ENCODE data around the gene DNASE1L2. TPM values are rescaled to one million over a fixed set of nuclear protein-coding genes. Genes with fewer than 3 reads are reported as not detected.

Gene DNASE1L2
- total and polyA plus RNA-seq, 2 donors (not counting 1 experiment from before 2014, with no cell fraction given) = 0.34 to 0.99 TPM

DNA sequence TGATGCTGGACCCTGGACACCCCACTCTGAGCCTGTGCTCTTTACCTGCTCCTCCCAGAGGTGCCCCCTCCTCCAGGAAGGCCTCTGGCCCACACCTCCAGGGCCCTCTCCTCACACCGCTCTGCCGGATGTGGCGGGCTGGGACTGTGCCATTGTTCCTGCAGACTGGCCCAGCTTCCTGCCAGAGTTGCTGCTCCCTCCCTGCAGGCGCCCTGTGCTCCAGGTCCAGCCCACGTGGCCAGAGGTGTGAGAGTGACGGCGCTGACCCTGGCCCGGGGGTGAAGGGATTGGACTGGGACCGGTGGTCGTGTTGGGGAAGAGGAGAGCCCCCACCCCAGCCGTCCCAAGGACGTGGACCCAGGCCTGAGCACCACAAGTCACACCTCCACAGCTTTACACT, 7.2 kb upstream of the DNASE1L2 start:
- H3K27ac ChIP-seq (ENCODE audit: insufficient read depth, low read length) = no peak overlapping the region

DNA sequence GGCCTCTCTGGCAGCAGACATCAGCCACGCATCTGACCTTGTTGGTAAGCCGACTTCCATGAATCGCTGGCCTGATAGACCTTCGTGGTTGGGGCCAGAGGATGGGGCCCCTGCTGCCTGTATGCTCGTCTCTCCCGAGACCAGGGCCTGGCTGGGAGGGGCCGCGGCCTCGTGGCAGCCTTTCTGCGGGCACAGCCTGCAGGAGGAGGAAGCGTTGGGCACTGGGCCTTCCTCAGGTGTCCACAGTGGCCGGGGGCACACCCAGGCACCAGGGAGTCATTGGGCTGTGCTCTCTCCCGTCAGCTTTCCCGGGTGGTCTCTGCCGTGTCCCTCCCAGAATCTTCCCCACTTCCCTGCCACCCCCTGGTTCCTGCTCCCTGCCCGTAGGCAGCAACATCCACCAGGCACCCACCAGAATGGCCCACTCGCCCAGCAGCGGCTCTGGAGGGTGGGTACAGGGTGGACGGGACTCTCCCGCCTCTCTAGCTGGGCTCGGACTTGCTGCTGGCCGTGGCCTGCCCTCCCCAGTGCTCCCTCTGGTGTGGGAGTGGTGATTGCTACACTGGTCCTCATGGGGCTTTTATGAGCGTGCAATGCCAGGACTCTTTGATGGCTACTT, 6.5 kb upstream of the DNASE1L2 start:
- Histone ChIP-seq H3K4me1 (ENCODE audit: control insufficient read depth, extremely low read depth, insufficient read depth, low read length) (peaks cover 2% of the 10 kb centered on the region), H3K9ac (ENCODE audit: insufficient read depth, low read length) (no peak overlapping the region), H3K79me2 (ENCODE audit: control insufficient read depth, insufficient read depth, low read length) (peaks cover 29% of the 10 kb centered on the region), H3K4me2 (ENCODE audit: extremely low read depth, insufficient read depth, low read length) (no peak overlapping the region), H2AFZ (ENCODE audit: low read length) (no peak overlapping the region), H3K27ac (ENCODE audit: insufficient read depth, low read length) (no peak overlapping the region), H3K36me3 (ENCODE audit: control insufficient read depth, insufficient read depth, low read length) (peaks cover 32% of the 10 kb centered on the region), H3K9me3 (ENCODE audit: control insufficient read depth, insufficient read depth, low read depth, low read length) (no peaks in the 10 kb centered on the region), H3K4me3 (replicated peaks in 1 of 4; ENCODE audit: control extremely low read depth in 1 of 4, insufficient read depth in 1 of 4, low read depth in 3 of 4, low read length in 4 of 4) (no peak overlapping the region), H4K20me1 (ENCODE audit: control insufficient read depth, extremely low read depth, insufficient read depth, low read length) (no peaks in the 10 kb centered on the region), H3K27me3 (ENCODE audit: control insufficient read depth, insufficient read depth, low read length) (no peaks in the 10 kb centered on the region)
- TF ChIP-seq CTCF (conservative IDR thresholded peaks at IDR 0.05 in 1 of 2, IDR thresholded peaks at IDR 0.05 in 1 of 2; ENCODE audit: low read depth in 1 of 2, low read length in 2 of 2) (no peak), EZH2 (IDR thresholded peaks at IDR 0.05; ENCODE audit: low read length, missing control alignments) (no peak)
- no peak for DNase-seq (ENCODE audit: low read depth in 2 of 2)

More for the DNA sequence above, 7.2 kb upstream of the DNASE1L2 start:
- Histone ChIP-seq H3K36me3 (ENCODE audit: control insufficient read depth, insufficient read depth, low read length) (peaks cover 27% of the 10 kb centered on the region), H3K9me3 (ENCODE audit: control insufficient read depth, insufficient read depth, low read depth, low read length) (no peaks in the 10 kb centered on the region), H3K27me3 (ENCODE audit: control insufficient read depth, insufficient read depth, low read length) (no peaks in the 10 kb centered on the region), H3K4me3 (replicated peaks in 1 of 4; ENCODE audit: control extremely low read depth in 1 of 4, insufficient read depth in 1 of 4, low read depth in 3 of 4, low read length in 4 of 4) (no peak overlapping the region), H2AFZ (ENCODE audit: low read length) (no peak overlapping the region), H3K9ac (ENCODE audit: insufficient read depth, low read length) (no peak overlapping the region), H3K4me2 (ENCODE audit: extremely low read depth, insufficient read depth, low read length) (no peak overlapping the region), H3K4me1 (ENCODE audit: control insufficient read depth, extremely low read depth, insufficient read depth, low read length) (peaks cover 2% of the 10 kb centered on the region), H4K20me1 (ENCODE audit: control insufficient read depth, extremely low read depth, insufficient read depth, low read length) (no peaks in the 10 kb centered on the region), H3K79me2 (ENCODE audit: control insufficient read depth, insufficient read depth, low read length) (peaks cover 35% of the 10 kb centered on the region)
- no peak for DNase-seq (ENCODE audit: low read depth in 2 of 2)
- TF ChIP-seq EZH2 (IDR thresholded peaks at IDR 0.05; ENCODE audit: low read length, missing control alignments) (no peak), CTCF (conservative IDR thresholded peaks at IDR 0.05 in 1 of 2, IDR thresholded peaks at IDR 0.05 in 1 of 2; ENCODE audit: low read depth in 1 of 2, low read length in 2 of 2) (no peak)

DNA sequence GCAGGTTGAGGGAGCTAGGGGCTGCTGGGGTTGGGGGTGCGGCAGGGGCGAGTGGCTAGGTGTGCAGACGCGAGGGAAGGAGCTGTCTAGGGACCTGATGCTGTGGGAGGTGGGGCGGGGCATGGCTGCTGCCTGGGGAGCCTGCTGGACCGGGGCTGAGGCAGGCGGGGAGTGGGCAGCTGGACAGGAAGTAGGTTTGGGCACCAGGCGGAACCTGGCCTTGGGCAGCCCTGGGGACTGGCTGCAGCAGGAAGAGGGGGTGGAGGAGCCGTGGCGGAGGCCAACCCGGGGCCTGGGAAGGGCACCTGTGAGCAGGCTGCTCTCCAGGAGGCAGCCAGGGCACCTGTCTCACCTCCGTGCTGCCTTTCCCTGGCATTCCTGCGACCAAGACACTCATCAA, 5.9 kb upstream of the DNASE1L2 start:
- H3K79me2 ChIP-seq (ENCODE audit: control insufficient read depth, insufficient read depth, low read length) = peaks cover 23% of the 10 kb centered on the region
- H2AFZ ChIP-seq (ENCODE audit: low read length) = no peak overlapping the region
- no peaks in the 10 kb centered on the region for H4K20me1 ChIP-seq (ENCODE audit: control insufficient read depth, extremely low read depth, insufficient read depth, low read length)
- H3K9ac ChIP-seq (ENCODE audit: insufficient read depth, low read length) = no peak overlapping the region
- no peak overlapping the region for H3K4me3 ChIP-seq (replicated peaks in 1 of 4; ENCODE audit: control extremely low read depth in 1 of 4, insufficient read depth in 1 of 4, low read depth in 3 of 4, low read length in 4 of 4)
- peaks cover 2% of the 10 kb centered on the region for H3K4me1 ChIP-seq (ENCODE audit: control insufficient read depth, extremely low read depth, insufficient read depth, low read length)
- H3K9me3 ChIP-seq (ENCODE audit: control insufficient read depth, insufficient read depth, low read depth, low read length) = no peaks in the 10 kb centered on the region
- H3K36me3 ChIP-seq (ENCODE audit: control insufficient read depth, insufficient read depth, low read length) = peaks cover 38% of the 10 kb centered on the region
- TF ChIP-seq EZH2 (IDR thresholded peaks at IDR 0.05; ENCODE audit: low read length, missing control alignments) (no peak), CTCF (conservative IDR thresholded peaks at IDR 0.05 in 1 of 2, IDR thresholded peaks at IDR 0.05 in 1 of 2; ENCODE audit: low read depth in 1 of 2, low read length in 2 of 2) (no peak)
- DNase-seq (ENCODE audit: low read depth in 2 of 2) = no peak
- H3K4me2 ChIP-seq (ENCODE audit: extremely low read depth, insufficient read depth, low read length) = no peak overlapping the region
- H3K27me3 ChIP-seq (ENCODE audit: control insufficient read depth, insufficient read depth, low read length) = no peaks in the 10 kb centered on the region
- no peak overlapping the region for H3K27ac ChIP-seq (ENCODE audit: insufficient read depth, low read length)

Data from fibroblast of lung (primary cell).